GM18907 (cell line): ENCODE results near the gene IARS1.

Source experiments
- ATAC-seq: cut with Tn5 transposase; IDR thresholded peaks from one replicate; pipeline ENCODE4 v1.9.1; 2021; ENCODE audit warnings: mild to moderate bottlenecking, moderate library complexity; ENCODE audit not compliant: unreplicated experiment

The IARS1 gene

DNA sequence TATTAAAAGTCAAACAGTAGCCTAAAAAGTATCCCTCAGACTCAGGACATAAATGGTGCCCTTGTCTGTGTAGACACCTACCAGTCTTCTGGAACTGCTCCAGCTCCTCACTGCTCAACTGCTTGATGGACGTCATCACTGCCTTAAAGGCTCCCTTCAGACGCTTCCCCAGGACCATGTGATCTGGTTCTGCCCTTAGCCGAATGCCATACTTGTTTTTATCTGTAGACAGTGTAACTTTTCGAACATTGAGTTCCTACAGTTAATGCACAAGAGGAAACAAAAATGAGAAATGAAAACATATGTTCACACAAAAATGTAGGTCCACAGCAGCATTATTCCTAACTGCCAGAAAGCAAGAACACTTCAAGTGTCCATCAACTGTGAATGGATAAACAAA lies 46.2 kb downstream of the IARS1 start:
- no peak for ATAC-seq

DNA sequence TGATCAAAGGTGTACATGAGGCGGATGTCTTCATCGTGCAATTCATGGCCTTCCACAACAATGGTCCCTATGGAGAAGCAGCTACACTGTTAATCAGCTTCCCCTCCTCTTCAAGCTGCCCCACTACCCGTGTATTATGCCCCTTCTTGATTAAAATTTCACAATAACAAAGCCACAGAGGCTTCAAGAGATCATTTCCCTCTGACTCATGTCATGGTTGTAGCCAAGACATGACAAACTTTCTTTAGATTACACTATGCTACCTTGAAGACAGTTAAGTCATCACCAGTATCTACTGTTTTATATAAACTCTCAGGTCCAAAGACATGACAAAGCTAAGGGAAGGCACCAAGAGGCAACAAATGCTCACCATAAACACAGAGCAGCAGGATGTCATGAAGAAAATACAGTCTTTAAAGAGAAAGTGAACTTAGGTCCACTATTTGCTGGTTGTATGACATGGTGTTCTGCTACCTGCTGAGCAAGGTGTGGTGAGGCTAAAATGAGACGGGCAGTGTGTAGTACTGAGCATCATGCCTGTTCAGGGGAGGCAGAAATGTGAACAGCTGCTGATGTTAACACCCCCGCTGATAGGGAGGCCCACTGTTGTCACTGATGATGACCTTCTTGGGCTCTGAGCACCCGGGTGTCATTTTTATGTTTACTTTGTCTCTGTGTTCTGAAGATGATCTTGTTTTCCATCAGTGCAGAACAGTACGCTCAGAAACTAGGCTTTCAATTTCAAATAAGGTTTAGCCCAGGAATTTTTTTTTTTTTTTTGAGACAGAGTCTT lies 48.3 kb downstream of the IARS1 start:
- no peak for ATAC-seq
